ENCODE results near the gene COL5A1.

DNA sequence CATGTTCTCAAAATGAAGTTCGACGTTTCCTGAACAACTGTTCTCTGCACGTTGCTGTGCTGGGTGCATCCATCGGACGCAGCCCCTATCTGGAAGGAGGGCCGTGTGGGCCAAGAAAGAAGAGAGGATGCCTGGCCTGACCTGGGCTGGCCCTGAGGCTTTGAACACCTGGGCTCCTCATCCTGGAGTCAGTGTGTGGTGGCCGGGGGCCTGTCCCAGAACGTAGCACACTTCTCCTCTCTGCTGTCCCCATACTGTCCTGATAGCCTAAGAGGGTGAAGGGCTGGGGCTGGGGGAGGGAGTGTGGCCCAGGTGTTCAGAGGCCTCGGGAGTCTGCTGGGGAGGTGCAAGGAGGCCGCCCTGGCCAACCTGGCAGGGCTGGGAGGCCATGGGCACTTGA lies 21.5 kb downstream of the COL5A1 start:
- TF ChIP-seq GATA2 (IDR thresholded peaks at IDR 0.05; ENCODE audit: low read depth, low read length) (no peak), GATA3 (IDR thresholded peaks at IDR 0.05; ENCODE audit: low read depth, low read length) (no peak)

All from SH-SY5Y (cell line).